ENCODE data around the gene TRIM4.
"Not testable (repeated sequence)": the region's sequence is repeated elsewhere in the genome, so short reads cannot be mapped to it uniquely, and the experiment has no call there.

The TRIM4 gene

GRCh38 chr7:99919814-99920112 is 433 bp upstream of the TRIM4 start:
- no peak for DNase-seq

- DNase-seq: no peak
Measured at GRCh38 chr7:99910976-99911375, 8.4 kb downstream of the TRIM4 start.

DNA sequence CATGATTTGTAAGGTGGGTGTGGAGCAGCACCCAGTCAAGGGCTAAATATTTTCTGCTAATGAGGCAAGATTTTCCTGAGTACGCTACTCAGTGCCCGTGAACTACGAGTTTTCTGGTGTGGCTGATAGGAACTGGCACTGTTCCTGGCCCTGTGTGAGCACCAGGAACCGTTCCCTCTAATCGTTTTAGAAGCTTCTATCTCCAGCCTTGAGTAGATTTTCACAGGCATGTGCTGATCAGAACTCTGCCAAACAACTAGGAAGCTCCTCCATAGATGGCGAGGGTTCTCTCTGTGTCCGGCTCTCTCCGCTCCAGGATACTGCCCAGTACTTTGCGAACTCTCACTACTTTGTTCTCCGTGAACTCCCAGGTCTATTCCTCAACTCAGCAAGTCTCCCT is 17.7 kb downstream of the TRIM4 start:
- DNase-seq: no peak

DNA sequence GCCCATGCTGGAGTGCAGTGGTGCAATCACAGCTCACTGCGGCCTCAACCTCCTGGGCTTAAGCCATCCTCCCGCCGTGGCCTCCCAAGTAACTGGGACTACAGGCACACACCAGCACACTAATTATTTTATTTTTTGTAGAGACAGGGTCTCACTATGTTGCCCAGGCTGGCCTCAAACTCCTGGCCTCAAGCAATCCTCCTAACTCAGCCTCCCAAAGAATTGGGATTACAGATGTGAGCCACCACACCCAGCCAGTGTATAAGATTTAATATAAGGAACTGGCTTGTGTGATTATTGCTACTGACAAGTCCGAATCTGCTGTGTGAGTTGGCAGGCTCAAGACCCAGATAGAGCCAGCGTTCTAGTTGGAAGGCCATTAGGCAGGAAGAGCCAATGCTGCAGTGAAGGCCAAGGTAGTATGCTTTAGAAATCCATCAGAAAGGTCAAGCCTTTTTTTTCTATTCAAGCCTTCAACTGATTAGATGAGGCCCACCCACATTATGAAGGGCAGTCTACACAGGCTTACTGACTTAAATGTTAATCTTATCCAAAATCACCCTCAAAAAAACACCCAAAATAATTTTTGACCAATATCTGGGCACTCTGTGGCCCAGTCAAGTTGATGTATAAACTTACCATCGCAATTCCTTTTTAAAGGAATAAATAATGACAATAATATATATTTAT is 19.4 kb downstream of the TRIM4 start:
- DNase-seq: no peak

DNA sequence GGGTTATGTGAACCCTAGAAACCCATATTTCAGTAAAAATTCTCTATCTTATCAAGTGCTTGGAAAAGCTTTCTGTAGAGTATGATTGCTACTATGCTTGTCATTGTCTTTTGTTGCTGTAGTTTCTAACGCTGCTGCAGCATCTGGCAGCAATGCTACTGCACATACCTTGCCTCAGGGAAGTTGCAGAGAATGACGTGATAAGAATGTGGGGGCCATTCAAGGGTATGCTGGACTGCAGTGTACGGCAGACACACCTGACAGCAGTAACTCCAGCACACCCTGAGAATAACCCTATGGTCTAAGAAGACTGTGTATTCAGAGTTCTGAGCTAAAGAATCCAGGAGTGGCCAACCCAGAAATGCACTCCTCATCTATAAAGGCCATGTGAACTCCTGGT is 20.5 kb downstream of the TRIM4 start:
- no peak for DNase-seq

- DNase-seq: no peak
Measured at GRCh38 chr7:99898023-99898357, 21.3 kb downstream of the TRIM4 start.

GRCh38 chr7:99897322-99898022 is 21.9 kb downstream of the TRIM4 start:
- peak; percentile 3 for DNase-seq

DNA sequence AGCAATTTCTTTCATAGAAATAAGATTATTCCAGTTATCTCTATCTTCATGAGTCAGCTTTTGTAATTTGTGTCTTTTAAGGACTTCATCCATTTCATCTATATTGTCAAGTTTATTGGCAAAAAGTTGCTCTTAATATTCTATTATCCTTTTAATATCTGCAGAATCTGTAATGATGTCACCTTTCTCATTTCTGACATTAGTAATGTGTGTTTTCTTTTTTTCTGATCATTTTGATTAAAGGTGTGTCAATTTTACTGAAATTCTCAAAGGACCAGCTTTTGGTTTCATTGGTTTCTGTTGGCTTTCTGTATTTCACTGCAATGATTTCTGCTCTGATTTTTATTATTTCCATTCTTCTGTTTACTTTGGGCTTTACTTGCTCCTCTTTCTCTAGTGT is 24.6 kb downstream of the TRIM4 start:
- no peak for DNase-seq

GRCh38 chr7:99893280-99893679 is 26.1 kb downstream of the TRIM4 start:
- no peak for DNase-seq

GRCh38 chr7:99890348-99890747 is 29.0 kb downstream of the TRIM4 start:
- DNase-seq: not testable (repeated sequence)

GRCh38 chr7:99888366-99888765 is 31.0 kb downstream of the TRIM4 start:
- not testable (repeated sequence) for DNase-seq

GRCh38 chr7:99881370-99881769 is 38.0 kb downstream of the TRIM4 start:
- no peak for DNase-seq

- no peak for DNase-seq
Measured at GRCh38 chr7:99876933-99877332, 42.4 kb downstream of the TRIM4 start, which contains the start of gene OR2AE1. OR2AE1 (minus strand) TSS chr7:99877033; CDS start chr7:99877033, 0 bp downstream.

DNA sequence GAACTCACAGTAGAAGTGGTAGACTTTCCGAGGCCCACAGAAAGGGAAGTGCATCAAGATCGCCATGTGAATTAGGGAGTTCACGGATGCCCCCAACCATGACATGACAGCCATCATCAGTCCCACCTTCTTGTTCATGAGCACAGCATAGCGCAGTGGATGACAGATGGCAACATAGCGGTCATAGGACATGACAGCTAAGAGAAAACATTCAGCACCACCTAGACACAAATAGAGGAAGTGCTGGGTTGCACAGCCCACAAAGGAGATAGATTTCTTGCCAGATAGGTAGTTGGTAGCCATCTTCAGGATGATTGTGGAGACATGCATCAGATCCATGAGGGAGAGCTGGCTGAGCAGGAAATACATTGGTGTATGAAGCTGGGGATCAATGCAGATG is 42.8 kb downstream of the TRIM4 start:
- DNase-seq: no peak

GRCh38 chr7:99868246-99868645 is 51.1 kb downstream of the TRIM4 start:
- no peak for DNase-seq

GRCh38 chr7:99867477-99867876 is 51.9 kb downstream of the TRIM4 start:
- not testable (repeated sequence) for DNase-seq

DNA sequence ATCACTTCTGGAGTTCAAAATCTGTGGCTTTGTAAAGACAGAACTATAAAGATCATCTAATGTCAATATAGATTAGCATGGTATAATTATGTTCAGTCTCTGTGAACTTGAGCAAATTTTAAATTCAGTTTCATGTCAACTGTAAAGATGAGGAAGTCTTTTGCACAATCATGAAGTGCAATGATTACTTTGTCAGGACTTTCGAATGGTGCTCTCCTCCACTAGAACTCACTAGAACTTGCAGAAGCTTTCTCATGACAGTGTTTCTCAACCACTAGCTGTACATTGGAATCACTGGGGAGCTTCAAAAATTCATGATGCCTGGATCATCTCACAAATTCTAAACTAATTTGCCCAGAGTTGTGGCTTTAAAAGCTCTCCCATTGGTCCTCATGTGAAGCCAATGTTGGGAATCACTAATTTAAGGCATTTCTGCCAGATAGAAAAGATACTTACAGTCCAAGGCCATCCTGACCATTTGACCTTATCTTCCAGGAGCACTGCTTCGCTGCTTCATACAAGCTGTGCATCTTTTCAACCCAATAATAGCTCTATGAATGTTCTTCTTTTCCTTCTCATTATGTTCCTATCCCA is 55.4 kb downstream of the TRIM4 start:
- DNase-seq: no peak

DNA sequence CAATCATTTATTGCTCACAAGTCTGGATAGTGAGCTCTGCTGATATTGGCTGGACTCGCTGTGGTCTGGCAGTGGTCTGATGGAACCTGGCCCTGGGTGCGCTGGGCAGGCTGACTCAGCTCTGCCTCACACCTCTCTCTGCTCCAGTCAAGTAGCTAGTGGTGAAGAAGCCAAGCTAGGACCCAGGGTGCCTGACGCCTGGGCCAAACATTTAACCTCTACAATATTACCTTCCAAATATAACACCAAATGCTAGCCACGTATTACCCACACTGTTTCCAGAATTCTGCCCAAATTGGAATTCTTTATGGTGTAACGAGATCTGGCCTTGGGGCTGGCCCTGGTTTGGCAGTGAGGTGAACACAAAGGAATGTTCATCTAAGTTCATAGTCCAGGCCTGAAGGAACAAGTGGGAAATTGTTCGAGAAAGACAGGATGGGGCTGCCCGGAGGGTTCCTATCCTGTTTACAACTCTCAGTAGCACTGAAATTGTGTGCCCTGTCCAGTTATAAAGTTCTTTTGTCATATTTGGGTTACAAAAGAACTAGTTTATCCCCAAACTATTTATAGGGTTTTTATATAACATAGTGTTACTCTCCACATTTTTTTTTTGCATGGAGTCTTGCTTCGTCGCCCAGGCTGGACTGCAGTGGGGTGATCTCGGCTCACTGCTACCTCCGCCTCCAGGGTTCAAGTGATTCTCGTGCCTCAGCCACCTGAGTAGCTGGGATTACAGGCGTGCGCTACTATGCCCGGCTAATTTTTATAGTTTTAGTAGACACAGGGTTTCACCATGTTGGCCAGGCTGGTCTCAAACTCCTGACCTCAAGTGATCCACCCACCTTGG is 58.8 kb downstream of the TRIM4 start:
- DNase-seq: no peak

DNA sequence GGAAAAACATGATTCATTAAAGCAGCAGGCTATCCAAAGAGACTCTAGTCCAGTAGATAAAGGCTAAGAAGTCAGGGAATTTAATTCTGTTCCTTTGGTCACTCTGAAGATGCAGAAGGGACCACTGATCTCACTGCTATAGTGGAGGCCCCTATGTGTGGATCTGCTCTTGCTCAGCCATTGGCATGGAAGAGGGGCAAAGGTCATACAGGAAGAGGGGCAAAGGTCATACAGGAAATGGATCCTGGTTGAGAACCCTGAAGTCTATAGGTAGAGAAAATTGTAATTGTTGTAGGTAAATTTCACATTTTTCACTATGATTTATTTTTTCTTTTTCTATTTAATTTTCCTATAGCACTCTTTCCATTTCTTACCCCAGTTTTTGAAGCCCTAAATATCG is 64.1 kb downstream of the TRIM4 start:
- DNase-seq: no peak

GRCh38 chr7:99848420-99849216 is 70.7 kb downstream of the TRIM4 start:
- DNase-seq: no peak

DNA sequence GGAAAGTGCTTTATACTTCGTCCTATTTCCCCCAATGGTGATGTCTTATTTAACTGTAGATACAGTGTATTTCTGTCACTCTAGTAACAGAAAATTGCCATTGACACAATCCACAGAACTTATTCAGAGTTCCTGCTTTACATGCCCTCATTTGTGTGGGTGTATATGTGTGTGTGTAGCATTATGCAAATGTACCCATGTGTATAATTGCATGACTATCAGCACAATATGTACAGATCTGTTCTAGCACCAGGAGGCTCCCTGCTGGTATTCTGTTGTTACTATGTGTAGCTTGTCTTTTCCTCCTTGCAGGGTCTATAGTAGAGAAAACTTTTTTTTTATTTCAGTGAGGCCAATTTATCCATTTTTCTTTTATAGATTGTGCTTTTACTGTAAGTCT is 75.0 kb downstream of the TRIM4 start:
- DNase-seq: no peak

GRCh38 chr7:99843808-99844207 is 75.5 kb downstream of the TRIM4 start:
- no peak for DNase-seq

DNA sequence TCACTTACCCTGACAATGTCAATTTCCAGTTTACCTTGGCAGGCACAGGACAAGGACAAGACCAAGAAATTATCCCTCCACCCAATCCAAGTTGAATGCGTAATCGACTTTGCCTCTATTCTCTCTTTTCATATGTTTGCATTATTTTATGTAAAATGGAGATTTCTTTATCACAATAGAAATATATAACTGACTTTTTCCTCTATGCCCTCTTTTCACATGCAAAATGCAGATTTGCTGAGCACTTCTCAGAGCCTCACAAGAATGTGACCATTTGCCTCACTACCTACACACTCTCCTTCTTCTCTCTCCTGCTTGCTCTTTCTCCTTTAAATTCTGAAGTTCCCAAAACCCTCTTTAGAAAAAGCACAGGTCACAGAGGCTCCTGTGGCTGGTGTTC is 76.4 kb downstream of the TRIM4 start:
- DNase-seq: no peak
